SH-SY5Y (cell line): ENCODE data around the gene BICDL2.

ENCODE experiments used
- GATA2 ChIP-seq: IDR thresholded peaks from 2 replicates; pipeline ENCODE4 v1.6.1; 2011; ENCODE audit warnings: mild to moderate bottlenecking, low read depth, low read length
- GATA3 ChIP-seq: IDR thresholded peaks from 2 replicates; pipeline ENCODE4 v1.6.1; 2011; ENCODE audit warnings: low read depth, mild to moderate bottlenecking, low read length, moderate library complexity

DNA sequence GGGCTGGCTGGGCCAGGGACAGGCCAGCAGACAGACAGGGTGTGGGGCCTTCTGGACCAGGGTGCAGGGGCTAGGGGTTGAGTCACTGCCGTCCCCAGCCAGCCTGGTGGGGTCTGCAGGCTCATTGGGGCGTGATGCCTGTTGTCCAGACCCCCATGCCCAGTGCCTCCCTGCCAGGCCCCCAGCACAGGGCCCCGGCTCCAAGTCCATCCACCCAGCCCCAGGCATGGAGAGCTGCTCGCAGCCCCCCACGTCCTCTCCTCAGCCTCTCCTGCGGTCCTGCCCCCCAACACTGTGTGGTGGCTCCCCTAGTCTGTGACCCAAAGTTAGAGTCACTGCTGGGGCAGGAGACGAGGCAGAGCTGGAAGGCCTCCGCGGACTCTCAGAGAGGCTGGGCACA lies 49.5 kb downstream of the BICDL2 start:
- TF ChIP-seq GATA2 (no peak), GATA3 (no peak)
